ENCODE measurements around the gene DUSP6.

Gene DUSP6

GRCh38 chr12:89363084-89363483 is 10.8 kb upstream of the DUSP6 start:
- no peak for TF ChIP-seq CTCF (IDR thresholded peaks at IDR 0.05)

- TF ChIP-seq CTCF (IDR thresholded peaks at IDR 0.05): no peak
These were observed 7.3 kb upstream of the DUSP6 start for GRCh38 chr12:89359615-89360014.

GRCh38 chr12:89358805-89359204 is 6.5 kb upstream of the DUSP6 start:
- no peak for TF ChIP-seq CTCF (IDR thresholded peaks at IDR 0.05)

- TF ChIP-seq CTCF (IDR thresholded peaks at IDR 0.05): no peak
These were observed 5.0 kb upstream of the DUSP6 start for GRCh38 chr12:89357297-89357730.

GRCh38 chr12:89356069-89356665 is 3.9 kb upstream of the DUSP6 start:
- no peak for TF ChIP-seq CTCF (IDR thresholded peaks at IDR 0.05)

GRCh38 chr12:89355243-89356068 is 3.2 kb upstream of the DUSP6 start:
- no peak for TF ChIP-seq CTCF (IDR thresholded peaks at IDR 0.05)

GRCh38 chr12:89354612-89355067 is 2.3 kb upstream of the DUSP6 start:
- no peak for TF ChIP-seq CTCF (IDR thresholded peaks at IDR 0.05)

Measured in LNCAP (cell line).